OCI-LY7 (cell line): ENCODE measurements around the gene CMSS1. TPM values are rescaled to one million over a fixed set of nuclear protein-coding genes. Genes with fewer than 3 reads are reported as not detected.

Source experiments
- BruUV-seq: library from RNA; stranded (reverse); fragments of 400-500 nt; replicated peaks from 2 replicates; lab custom pipeline; 2021; lab: Mats Ljungman, UMichigan
- CTCF ChIA-PET: fragments of 300-600 bp; sonication (Branson Sonifier 250); formaldehyde crosslinking; loops from one replicate; lab custom pipeline; 2022; ENCODE audit warnings: antibody characterized with exemption; ENCODE audit not compliant: unreplicated experiment; lab: Charles Lee
- POLR2A ChIA-PET: fragments of 300-600 bp; sonication (Branson Sonifier 250); formaldehyde crosslinking; loops from one replicate; lab custom pipeline; 2022; ENCODE audit warnings: antibody characterized with exemption; lab: Charles Lee
- DNase-seq: peaks from one replicate; pipeline ENCODE4 v3.0.0-alpha.2; 2015; ENCODE audit warnings: low spot score
- H2AFZ ChIP-seq: fragments of 200-600 bp; sonication (generic), shearing (Covaris generic); 2 replicates; pipeline ENCODE4 v1.6.1; 2014; ENCODE audit warnings: mild to moderate bottlenecking, antibody characterized with exemption, low read length, moderate library complexity
- H3K27ac ChIP-seq: fragments of 200-600 bp; sonication (generic); 2 replicates; pipeline ENCODE4 v1.5.1; 2014; ENCODE audit warnings: mixed run types, low read depth, mild to moderate bottlenecking, moderate library complexity, low read length, inconsistent platforms; ENCODE audit not compliant: poor library complexity, severe bottlenecking
- H3K36me3 ChIP-seq: fragments of 200-600 bp; sonication (generic); 2 replicates; pipeline ENCODE4 v1.6.1; 2014; ENCODE audit warnings: mild to moderate bottlenecking, antibody characterized with exemption, low read length, moderate library complexity, mixed read lengths; ENCODE audit not compliant: insufficient read depth
- H3K4me1 ChIP-seq: fragments of 200-600 bp; sonication (generic); 2 replicates; pipeline ENCODE4 v1.5.1; 2014; ENCODE audit warnings: mild to moderate bottlenecking, low read length; ENCODE audit not compliant: insufficient read depth, poor library complexity, severe bottlenecking
- H3K4me2 ChIP-seq: fragments of 200-600 bp; sonication (generic); 2 replicates; pipeline ENCODE4 v1.6.1; 2014; ENCODE audit warnings: mild to moderate bottlenecking, low read length
- H3K4me3 ChIP-seq: fragments of 200-600 bp; sonication (generic); 2 replicates; pipeline ENCODE4 v1.5.1; 2014; ENCODE audit warnings: mild to moderate bottlenecking, low read depth, low read length; ENCODE audit not compliant: poor library complexity, severe bottlenecking
- H3K79me2 ChIP-seq: fragments of 200-600 bp; sonication (generic); 2 replicates; pipeline ENCODE4 v1.6.1; 2016; ENCODE audit warnings: low read depth, mild to moderate bottlenecking, low read length, moderate library complexity, mixed read lengths; ENCODE audit not compliant: insufficient read depth
- H3K9me2 ChIP-seq: fragments of 200-600 bp; sonication (generic); 2 replicates; pipeline ENCODE4 v1.6.1; 2016; ENCODE audit warnings: mild to moderate bottlenecking, low read length, mixed read lengths; ENCODE audit not compliant: insufficient read depth
- H3K9me3 ChIP-seq: fragments of 200-600 bp; sonication (generic); 2 replicates; pipeline ENCODE4 v1.6.1; 2014; ENCODE audit warnings: mild to moderate bottlenecking, mixed run types, low read length, mixed read lengths
- H4K20me1 ChIP-seq: fragments of 200-600 bp; sonication (generic); 2 replicates; pipeline ENCODE4 v1.6.1; 2014; ENCODE audit warnings: mild to moderate bottlenecking, antibody characterized with exemption, low read length, moderate library complexity, mixed read lengths; ENCODE audit not compliant: insufficient read depth
- EZH2phosphoT487 ChIP-seq: fragments of 200-600 bp; sonication (generic); IDR thresholded peaks from 2 replicates; pipeline ENCODE4 v1.6.1; 2018; ENCODE audit warnings: low read depth, borderline replicate concordance, mild to moderate bottlenecking, mixed run types, antibody characterized with exemption, low read length, moderate library complexity, mixed read lengths
- intact Hi-C: fragments of 100-400 bp; cut with micrococcal nuclease; formaldehyde crosslinking; loops from one replicate; pipeline ENCODE4 v1.10.0; 2022; ENCODE audit not compliant: unreplicated experiment
- total RNA-seq, 2 experiments: library from RNA; depleted of rRNA in 1 of 2; stranded (reverse); fragments of >200 nt in 1 of 2; shearing (Covaris generic) in 1 of 2; gene quantifications; 2 replicates each; pipeline ENCODE4 v1.2.3, GENCODE V29; 2014 to 2022
- TF ChIP-seq, protein P1 (sequence below): fragments of 200-600 bp; sonication (generic); conservative IDR thresholded peaks from 2 replicates; pipeline ENCODE4 v1.5.1; 2014; ENCODE audit warnings: mild to moderate bottlenecking, antibody characterized with exemption, low read length, moderate library complexity, mixed read lengths

Gene CMSS1
- total RNA-seq, 2 experiments from 2014 or later = 25.7 to 46.6 TPM

DNA sequence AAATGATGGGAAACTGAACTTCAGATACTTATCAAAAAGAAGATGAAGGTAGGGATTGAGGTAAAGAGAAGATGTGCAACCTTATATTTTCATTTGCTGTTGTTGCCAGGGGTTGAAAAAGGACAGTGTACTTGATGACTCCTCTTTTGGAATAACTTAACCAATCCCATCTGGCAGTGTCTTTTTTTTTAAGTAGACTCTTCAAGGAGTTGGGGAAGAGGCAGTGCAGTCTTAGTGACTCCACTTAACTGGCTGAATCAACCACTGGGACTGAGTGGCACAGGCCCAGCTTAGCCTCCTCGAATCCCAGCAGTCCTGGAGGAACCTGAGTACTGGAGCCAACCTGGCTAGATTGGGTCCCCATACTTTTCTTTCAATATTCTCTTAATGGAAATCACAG lies 323.9 kb downstream of the CMSS1 start:
- Histone ChIP-seq H3K79me2 (no peaks in the 10 kb centered on the region), H3K4me2 (no peak overlapping the region), H3K27ac (no peak overlapping the region), H4K20me1 (no peaks in the 10 kb centered on the region), H3K9me3 (no peaks in the 10 kb centered on the region), H2AFZ (no peak overlapping the region), H3K4me1 (no peaks in the 10 kb centered on the region), H3K4me3 (no peak overlapping the region), H3K36me3 (no peaks in the 10 kb centered on the region), H3K9me2 (no peaks in the 10 kb centered on the region)
- CTCF ChIA-PET = no interaction called here
- intact Hi-C loops = no loop called here
- POLR2A ChIA-PET = no interaction called here
- DNase-seq = no peak
- no TSS peak for BruUV-seq
- TF ChIP-seq, protein P1, sequence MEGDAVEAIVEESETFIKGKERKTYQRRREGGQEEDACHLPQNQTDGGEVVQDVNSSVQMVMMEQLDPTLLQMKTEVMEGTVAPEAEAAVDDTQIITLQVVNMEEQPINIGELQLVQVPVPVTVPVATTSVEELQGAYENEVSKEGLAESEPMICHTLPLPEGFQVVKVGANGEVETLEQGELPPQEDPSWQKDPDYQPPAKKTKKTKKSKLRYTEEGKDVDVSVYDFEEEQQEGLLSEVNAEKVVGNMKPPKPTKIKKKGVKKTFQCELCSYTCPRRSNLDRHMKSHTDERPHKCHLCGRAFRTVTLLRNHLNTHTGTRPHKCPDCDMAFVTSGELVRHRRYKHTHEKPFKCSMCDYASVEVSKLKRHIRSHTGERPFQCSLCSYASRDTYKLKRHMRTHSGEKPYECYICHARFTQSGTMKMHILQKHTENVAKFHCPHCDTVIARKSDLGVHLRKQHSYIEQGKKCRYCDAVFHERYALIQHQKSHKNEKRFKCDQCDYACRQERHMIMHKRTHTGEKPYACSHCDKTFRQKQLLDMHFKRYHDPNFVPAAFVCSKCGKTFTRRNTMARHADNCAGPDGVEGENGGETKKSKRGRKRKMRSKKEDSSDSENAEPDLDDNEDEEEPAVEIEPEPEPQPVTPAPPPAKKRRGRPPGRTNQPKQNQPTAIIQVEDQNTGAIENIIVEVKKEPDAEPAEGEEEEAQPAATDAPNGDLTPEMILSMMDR = no peak
- TF ChIP-seq EZH2phosphoT487 = no peak

DNA sequence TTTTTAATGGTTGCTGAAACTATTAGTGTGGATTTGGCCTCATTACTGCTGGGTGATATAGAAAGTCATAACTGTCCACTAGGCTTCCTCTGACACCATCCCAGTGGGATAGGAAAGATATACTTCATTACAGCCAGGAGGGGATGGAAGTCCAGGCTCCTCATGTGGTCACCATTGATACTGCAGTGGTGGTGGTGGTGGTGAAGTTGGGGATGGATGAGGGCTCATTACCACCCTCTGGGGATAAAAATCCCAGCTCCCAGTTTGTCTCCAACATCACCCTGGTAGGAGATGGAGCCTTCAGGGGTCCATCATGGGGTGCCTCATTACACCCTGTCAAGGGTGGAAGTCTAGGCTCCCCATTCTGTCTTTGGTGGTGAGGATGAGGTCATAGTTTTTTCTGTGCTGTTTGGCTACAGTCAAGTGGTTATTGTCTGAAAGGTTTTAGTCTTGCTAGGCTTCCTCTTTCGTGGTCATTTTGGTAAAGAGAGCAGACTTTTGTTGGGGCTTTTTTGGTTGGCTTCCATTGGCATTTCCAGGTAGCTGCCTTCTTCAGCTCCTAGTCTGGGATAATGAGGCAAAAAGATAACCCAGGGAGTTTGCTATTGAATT lies 326.7 kb downstream of the CMSS1 start:
- no peak for DNase-seq
- no peaks in the 10 kb centered on the region for H3K79me2 ChIP-seq
- BruUV-seq = no TSS peak
- CTCF ChIA-PET = no interaction called here
- TF ChIP-seq, protein P1 = no peak
- TF ChIP-seq EZH2phosphoT487 = no peak
- no peak overlapping the region for H3K4me3 ChIP-seq
- H4K20me1 ChIP-seq = no peaks in the 10 kb centered on the region
- POLR2A ChIA-PET = interaction anchor here (0.6 kb wide), 1 partner anchor 754 kb away, joined by 3 read pairs; no protein-coding TSS in a partner anchor
- intact Hi-C loops = no loop called here
- H3K36me3 ChIP-seq = peaks cover 5% of the 10 kb centered on the region; the same call in 1 of the 2 replicates
- H3K9me3 ChIP-seq = no peaks in the 10 kb centered on the region
- no peak overlapping the region for H3K4me2 ChIP-seq
- no peaks in the 10 kb centered on the region for H3K9me2 ChIP-seq
- no peak overlapping the region for H2AFZ ChIP-seq
- H3K27ac ChIP-seq = no peak overlapping the region
- H3K4me1 ChIP-seq = no peaks in the 10 kb centered on the region

DNA sequence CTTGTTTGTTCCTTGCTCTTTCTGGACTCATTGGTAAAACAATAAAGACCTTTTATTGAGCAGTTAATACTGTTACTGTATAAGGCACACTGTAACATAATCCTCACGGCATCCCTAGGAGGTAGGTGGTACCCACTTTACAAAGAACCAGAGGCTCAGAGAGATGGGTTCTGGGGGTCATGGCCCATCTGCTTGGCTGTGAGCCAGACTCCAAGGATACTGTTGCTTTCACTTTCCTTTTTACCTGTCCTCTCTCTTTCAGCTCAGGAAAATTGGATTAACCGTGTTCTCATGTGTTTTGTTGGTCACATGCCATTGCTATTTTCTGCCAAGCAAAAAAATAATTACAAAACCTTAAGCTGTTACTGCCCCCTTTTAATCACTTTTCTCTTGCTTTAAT lies 331.5 kb downstream of the CMSS1 start:
- no peak overlapping the region for H3K4me2 ChIP-seq
- H4K20me1 ChIP-seq = no peaks in the 10 kb centered on the region
- no peak for TF ChIP-seq EZH2phosphoT487
- TF ChIP-seq, protein P1 = no peak
- no peaks in the 10 kb centered on the region for H3K79me2 ChIP-seq
- intact Hi-C loops = no loop called here
- CTCF ChIA-PET = no interaction called here
- no peaks in the 10 kb centered on the region for H3K9me3 ChIP-seq
- BruUV-seq = no TSS peak
- DNase-seq = no peak
- peaks cover 14% of the 10 kb centered on the region; the same call in 1 of the 2 replicates for H3K36me3 ChIP-seq
- H3K27ac ChIP-seq = no peak overlapping the region
- H3K4me3 ChIP-seq = no peak overlapping the region
- no peaks in the 10 kb centered on the region for H3K9me2 ChIP-seq
- H2AFZ ChIP-seq = no peak overlapping the region
- no peaks in the 10 kb centered on the region for H3K4me1 ChIP-seq
- POLR2A ChIA-PET = no interaction called here
